ENCODE measurements around the gene RAX2.
"Not testable (repeated sequence)": the region's sequence is repeated elsewhere in the genome, so short reads cannot be mapped to it uniquely, and the experiment has no call there.

RAX2 gene

DNA sequence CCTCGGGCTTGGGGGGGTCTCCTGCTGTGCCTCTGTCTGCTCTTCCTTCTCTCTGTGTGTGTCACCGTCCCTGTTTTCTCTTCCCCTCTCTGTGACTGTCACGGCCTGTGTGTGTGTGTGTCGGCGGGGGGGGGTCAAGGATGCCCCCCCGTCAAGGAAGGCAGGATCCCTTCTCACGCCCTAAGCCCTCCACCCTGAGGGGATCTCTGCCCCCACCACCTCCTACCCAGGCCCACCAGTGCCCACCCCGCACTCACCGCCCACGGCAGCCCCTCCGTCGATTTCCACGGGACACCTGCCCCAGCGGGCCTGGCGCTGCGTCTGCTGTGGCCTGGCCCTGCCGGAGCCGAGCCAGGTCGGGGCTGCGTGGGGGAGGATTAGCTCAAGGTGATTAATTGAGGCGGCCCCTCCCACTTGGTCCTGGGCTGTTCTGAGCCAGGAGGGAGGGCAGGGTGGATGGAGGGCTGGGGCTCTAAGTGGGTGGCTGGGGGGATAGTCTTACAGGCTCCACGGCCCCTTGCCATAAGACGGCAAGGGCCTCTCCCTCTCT lies at the start of gene RAX2:
RAX2 (minus strand) TSS at position 323 of the 550 bp plus-strand sequence. CDS start 486 bp downstream, outside the sequence.
- DNase-seq = no peak

- DNase-seq = no peak
These were observed 49.1 kb upstream of the RAX2 start for GRCh38 chr19:3821156-3821555.

DNA sequence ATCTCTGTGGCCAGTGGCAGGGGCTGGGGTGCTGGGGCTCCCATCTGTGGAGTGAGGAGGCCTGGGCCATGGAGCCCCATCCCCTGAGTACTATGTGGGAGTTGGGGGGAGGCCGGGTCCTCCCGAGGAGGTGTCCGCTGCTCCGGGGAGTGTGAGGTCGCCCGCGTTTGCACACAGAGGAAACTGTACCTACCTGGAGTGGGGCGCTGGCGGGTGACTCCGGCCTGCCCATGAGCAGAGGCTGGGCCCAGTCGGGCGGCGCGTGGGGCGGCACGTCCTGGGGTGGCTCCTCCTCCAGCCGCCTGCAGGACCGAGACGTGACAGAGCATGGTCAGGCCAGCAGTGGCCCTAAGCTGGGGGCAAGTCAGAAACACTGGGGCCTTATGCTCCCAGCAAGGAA lies 48.0 kb upstream of the RAX2 start:
- DNase-seq = no peak

GRCh38 chr19:3818918-3819317 lies 46.9 kb upstream of the RAX2 start:
- no peak for DNase-seq

GRCh38 chr19:3818466-3818865 lies 46.4 kb upstream of the RAX2 start:
- DNase-seq = no peak

GRCh38 chr19:3817761-3818160 lies 45.7 kb upstream of the RAX2 start:
- DNase-seq = no peak

GRCh38 chr19:3816566-3817218 lies 44.7 kb upstream of the RAX2 start:
- DNase-seq = no peak

DNA sequence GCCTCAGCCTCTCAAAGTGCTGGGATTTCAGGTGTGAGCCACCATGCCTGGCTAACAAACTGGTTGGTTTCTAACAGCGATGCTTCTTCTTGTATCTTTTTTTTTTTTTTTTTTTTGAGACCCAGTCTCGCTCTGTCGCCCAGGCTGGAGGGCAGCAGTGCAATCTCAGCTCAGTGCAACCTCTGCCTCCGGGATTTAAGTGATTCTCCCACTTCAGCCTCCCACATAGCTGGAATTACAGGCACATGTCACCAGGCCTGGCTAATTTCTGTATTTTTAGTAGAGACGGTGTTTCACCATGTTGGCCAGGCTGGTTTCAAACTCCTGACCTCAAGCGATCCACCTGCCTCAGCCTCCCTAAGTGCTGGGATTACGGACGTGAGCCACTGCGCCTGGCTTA lies 44.1 kb upstream of the RAX2 start:
- not testable (repeated sequence) for DNase-seq

DNA sequence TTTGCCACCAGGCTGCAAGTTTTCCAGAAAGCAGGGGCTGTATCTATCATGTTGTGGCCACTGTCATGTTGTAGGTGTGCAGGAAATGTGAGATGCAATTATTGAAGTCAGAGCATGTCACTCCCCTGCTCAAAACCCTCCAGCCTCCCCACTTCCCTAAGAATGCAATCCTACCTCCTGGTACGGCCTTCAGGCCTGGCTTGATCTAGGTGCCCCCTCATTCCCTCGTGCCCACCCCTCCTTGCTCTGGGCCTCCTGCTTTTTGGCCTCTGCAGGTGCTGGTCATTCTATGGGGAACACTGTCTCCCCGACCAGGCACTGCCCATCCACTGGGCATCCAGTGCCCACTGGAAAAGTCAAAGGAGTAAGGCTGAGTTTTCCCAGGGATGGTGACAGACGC lies 42.6 kb upstream of the RAX2 start:
- DNase-seq = no peak

- no peak for DNase-seq
These were observed 41.7 kb upstream of the RAX2 start for GRCh38 chr19:3813473-3814392.

- no peak for DNase-seq
These were observed 38.8 kb upstream of the RAX2 start for GRCh38 chr19:3810708-3811355.

DNA sequence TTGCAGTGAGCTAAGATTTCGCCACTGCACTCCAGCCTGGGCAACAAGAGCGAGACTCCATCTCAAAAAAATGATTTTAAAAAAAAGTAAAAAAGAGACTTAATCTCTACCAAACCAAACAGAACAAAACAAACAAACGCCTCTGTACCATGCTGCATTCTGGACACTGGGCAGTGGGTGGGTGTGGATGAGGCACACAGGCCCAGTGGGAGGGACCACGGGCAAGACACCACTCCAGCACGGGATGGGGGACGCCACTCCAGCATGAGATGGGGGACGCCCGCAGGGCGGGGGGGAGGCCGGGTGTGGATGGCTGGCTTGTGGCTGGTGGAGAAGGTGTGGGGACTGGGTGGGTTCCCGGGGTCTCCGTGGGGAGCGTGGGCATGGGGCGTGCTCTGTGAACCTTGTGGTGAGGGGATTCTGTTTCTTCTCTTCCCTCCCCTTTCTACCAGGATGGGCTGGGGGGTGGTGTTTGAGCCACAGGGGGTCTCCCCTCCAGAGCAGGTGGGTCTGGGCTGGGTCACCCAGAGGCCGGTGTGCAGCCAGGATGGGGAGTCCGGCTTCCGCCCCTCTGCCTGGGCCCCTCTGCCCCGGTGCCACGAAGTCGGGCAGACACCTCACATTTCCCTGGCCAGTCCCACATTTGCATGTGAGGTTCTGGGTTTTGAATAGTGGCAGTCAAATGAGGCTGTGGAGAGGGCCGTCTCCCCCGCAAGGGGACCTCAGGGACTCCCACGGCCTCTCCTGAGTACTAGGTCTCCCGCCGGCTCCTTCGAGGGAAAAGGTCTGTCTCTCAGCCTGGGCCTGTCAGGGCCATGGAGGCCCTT lies 38.1 kb upstream of the RAX2 start:
- no peak for DNase-seq

DNA sequence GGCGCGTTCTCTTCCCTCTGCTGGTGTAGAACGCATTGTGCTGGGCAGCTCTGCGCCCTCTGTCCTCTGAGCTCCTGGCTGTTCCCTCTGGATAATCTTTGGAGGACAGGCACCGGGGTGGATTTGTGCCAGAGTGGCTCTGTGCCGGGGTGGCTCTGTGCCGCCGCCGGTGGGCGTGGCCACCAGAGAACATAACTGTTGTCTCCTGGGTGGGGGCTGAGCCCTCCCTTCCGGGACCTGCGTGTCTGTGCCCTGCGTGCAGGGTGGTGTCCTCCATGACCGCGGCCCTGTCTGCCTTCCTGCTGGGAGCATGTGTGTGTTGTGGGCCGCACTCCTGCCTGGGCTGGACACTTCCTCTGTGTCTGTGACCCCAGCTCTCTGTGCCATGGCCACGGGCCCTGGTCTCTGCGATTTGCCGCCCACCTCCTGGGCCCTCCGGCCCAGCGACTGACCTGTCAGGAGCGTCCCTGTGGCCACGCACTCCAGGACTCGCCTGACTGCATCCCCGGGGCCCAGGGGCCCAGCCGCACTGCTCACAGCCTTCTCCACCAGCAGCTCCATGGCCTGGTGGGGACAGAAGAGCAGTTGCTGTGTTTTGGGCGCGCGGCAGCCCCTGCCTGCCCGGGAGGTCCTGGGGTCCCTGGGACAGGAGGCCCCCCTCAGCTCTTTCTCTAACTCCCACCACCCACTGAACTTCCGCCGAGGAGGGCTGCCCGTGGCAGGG lies 36.6 kb upstream of the RAX2 start:
- DNase-seq = no peak

GRCh38 chr19:3807574-3808354 lies 35.7 kb upstream of the RAX2 start:
- DNase-seq = no peak

- no peak for DNase-seq
These were observed 35.1 kb upstream of the RAX2 start for GRCh38 chr19:3807131-3807480.

- DNase-seq = no peak
These were observed 33.8 kb upstream of the RAX2 start for GRCh38 chr19:3805859-3806258.

GRCh38 chr19:3804429-3804828 lies 32.4 kb upstream of the RAX2 start:
- DNase-seq = no peak

DNA sequence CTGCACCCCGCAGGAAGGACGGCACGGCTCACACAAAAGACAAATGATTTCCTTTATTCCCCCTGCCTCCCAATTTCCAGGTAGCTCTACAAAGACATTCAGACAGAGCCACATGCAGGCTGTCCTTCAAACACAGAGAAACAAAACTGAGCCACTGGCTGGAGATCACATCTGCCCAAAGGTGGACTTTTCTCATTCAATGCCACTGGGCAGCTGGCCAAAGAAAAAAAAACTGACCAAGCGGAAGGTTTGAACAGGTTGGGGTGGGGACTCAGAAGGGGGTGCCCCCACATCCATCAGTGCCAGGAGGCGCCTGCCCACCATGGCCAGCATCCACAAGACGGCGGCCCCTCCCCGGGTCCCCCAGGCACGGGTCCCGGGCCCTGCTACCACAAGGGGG lies 32.0 kb upstream of the RAX2 start:
- no peak for DNase-seq

DNA sequence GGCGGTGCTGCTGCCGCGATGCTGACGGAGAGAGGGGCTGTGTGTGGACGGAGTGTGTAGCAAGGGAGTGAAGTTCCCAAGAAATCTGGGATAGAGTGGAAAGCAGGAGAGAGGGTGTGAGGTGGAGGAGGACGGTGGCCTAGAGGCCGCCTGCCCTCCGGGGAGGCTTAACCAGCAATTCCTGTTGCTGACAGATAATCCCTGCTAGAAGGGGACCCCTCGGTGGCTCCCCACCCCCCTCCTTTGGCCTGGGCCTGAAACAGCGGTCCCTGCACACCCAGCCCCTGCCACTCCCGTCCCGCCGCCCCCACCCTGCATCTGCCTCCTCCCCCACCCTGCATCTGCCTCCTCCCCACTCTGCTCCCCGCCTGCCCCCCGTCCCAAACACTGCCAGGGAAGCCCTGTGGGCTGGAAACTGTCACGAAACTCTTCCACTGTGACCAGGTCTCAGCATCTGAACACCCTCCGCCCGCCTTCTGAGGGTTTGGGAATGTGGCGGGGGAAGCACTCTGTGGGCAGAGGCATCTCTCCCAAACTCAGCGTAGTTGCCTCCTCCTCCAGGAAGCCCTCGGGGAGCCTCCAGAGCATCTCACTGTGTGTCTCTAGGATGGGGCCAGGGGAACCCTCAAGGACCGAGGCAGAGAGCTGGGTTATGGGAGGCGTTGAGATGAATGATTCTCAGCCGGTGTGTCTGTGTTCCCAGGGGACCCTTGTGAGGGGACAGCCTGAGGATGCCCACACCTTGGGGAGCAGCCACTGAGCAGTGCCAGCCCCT lies 31.3 kb upstream of the RAX2 start:
- no peak for DNase-seq

GRCh38 chr19:3801412-3802096 lies 29.5 kb upstream of the RAX2 start:
- DNase-seq = no peak

All from NCI-H226 (cell line).